ENCODE results near the gene SLC26A1.
"Not testable (repeated sequence)": the region's sequence is repeated elsewhere in the genome, so short reads cannot be mapped to it uniquely, and the experiment has no call there.

Gene SLC26A1

DNA sequence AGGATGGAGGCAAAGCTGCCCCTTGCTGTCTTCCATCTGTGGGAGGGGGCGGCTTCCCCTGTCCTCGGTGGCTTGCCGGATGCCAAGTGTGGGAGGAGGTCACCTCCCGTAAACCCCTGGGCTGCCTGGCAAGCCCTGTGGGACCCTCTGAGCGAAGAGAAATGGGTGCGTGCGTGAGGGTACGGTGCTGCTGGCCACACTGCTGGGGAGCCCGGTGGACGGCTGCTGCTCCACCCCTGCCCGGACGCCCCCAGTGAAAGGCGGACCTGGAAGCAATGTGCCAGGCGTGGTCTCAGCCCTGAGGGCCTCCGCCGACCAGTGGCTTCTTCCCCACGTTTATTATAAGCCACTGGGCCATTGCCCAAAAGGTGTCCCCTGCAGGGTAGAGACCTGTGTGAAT, 10.9 kb downstream of the SLC26A1 start:
- Histone ChIP-seq H3K9me3 (ENCODE audit: low read length) (no peaks in the 10 kb centered on the region), H3K9ac (ENCODE audit: low read length) (no peak overlapping the region), H3K4me1 (ENCODE audit: insufficient read depth, low read length) (peaks cover 8% of the 10 kb centered on the region)

DNA sequence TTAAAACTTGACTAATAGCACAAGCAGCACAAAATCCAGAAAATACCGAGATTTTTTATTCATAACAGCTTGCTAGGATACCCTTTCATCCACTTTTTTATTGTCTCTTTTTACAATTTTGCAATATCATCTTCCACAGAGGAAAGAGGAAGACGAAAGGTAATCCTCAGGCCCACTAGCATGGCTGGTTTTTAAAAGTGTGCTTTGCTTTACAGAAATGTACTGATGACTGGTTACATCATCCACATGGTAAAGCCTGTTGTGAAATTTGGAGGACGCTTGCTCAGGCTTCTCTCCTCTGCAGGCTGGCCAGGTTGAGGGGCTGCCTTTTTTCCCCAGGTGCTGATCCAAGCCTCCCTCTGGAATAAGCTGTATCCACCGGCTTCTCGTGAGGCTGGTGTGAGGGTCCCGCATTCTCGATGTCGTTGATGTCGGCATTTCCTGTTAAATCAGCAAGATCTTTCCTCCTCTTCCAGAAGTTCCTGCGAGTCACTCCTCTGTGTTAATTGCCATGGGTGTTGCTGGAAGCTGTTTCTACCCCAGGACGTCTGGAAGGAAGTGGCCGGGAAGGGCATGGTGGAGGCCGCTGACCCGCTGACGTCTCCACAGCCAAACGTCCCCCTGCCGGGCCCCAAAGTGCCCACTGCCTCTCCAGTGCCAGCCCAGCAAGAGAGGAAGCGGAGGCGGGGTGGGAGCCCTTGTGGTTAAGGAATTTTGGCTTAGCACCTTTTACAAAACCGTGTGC, 14.1 kb downstream of the SLC26A1 start:
- Histone ChIP-seq H3K4me1 (ENCODE audit: insufficient read depth, low read length) (no peaks in the 10 kb centered on the region), H3K4me3 (ENCODE audit: low read depth in 1 of 2, low read length in 2 of 2) (no peak overlapping the region), H3K9me3 (ENCODE audit: low read length) (no peaks in the 10 kb centered on the region), H3K36me3 (ENCODE audit: insufficient read depth, low read length) (no peaks in the 10 kb centered on the region), H3K27ac (ENCODE audit: low read depth, low read length) (no peak overlapping the region), H3K9ac (ENCODE audit: low read length) (no peak overlapping the region), H3K27me3 (ENCODE audit: control insufficient read depth in 1 of 2, insufficient read depth in 2 of 2, low read length in 2 of 2) (no peaks in the 10 kb centered on the region)

More for the DNA sequence above, 10.9 kb downstream of the SLC26A1 start:
- Histone ChIP-seq H3K27ac (ENCODE audit: low read depth, low read length) (no peak overlapping the region), H3K36me3 (ENCODE audit: insufficient read depth, low read length) (no peaks in the 10 kb centered on the region), H3K4me3 (ENCODE audit: low read depth in 1 of 2, low read length in 2 of 2) (no peak overlapping the region), H3K27me3 (ENCODE audit: control insufficient read depth in 1 of 2, insufficient read depth in 2 of 2, low read length in 2 of 2) (no peaks in the 10 kb centered on the region)

DNA sequence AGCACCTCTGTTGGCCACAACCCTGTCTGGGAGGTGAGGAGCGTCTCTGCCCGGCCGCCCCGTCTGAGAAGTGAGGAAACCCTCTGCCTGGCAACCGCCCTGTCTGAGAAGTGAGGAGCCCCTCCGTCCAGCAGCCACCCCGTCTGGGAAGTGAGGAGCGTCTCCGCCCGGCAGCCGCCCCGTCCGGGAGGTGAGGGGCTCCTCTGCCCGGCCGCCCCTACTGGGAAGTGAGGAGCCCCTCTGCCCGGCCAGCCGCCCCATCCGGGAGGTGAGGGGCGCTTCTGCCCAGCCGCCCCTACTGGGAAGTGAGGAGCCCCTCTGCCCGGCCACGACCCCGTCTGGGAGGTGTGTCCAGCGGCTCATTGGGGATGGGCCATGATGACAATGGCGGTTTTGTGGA, 17.2 kb downstream of the SLC26A1 start:
- H3K4me1 ChIP-seq (ENCODE audit: insufficient read depth, low read length): peaks cover 16% of the 10 kb centered on the region
- H3K27ac ChIP-seq (ENCODE audit: low read depth, low read length); H3K9me3 ChIP-seq (ENCODE audit: low read length); H3K27me3 ChIP-seq (ENCODE audit: control insufficient read depth in 1 of 2, insufficient read depth in 2 of 2, low read length in 2 of 2); H3K9ac ChIP-seq (ENCODE audit: low read length); H3K4me3 ChIP-seq (ENCODE audit: low read depth in 1 of 2, low read length in 2 of 2); H3K36me3 ChIP-seq (ENCODE audit: insufficient read depth, low read length): not testable (repeated sequence)

DNA sequence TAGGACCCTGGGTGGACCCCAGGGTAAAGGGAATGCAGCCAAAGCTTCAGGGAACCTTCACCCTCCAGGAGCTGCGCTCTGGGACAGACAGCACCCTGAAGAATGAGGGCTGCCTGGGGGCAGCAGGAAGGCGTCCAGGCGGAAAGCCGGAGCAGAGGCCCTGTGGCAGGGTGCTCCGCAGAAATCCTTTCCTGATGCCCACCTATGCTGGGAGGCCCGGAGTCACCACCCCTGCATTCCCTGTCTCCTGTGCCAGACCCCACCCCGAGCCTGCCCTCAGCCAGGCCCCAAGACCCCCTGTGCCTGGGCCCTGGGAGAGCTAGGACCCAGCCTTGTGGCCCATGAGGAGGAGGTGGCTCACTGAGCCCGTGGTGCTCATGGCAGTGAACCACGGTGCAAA, 18.5 kb downstream of the SLC26A1 start:
- no peaks in the 10 kb centered on the region for H3K27me3 ChIP-seq (ENCODE audit: control insufficient read depth in 1 of 2, insufficient read depth in 2 of 2, low read length in 2 of 2)
- no peak overlapping the region for H3K27ac ChIP-seq (ENCODE audit: low read depth, low read length)
- H3K9me3 ChIP-seq (ENCODE audit: low read length): no peaks in the 10 kb centered on the region
- no peaks in the 10 kb centered on the region for H3K36me3 ChIP-seq (ENCODE audit: insufficient read depth, low read length)
- peaks cover 21% of the 10 kb centered on the region for H3K4me1 ChIP-seq (ENCODE audit: insufficient read depth, low read length)
- no peak overlapping the region for H3K9ac ChIP-seq (ENCODE audit: low read length)
- H3K4me3 ChIP-seq (ENCODE audit: low read depth in 1 of 2, low read length in 2 of 2): no peak overlapping the region

DNA sequence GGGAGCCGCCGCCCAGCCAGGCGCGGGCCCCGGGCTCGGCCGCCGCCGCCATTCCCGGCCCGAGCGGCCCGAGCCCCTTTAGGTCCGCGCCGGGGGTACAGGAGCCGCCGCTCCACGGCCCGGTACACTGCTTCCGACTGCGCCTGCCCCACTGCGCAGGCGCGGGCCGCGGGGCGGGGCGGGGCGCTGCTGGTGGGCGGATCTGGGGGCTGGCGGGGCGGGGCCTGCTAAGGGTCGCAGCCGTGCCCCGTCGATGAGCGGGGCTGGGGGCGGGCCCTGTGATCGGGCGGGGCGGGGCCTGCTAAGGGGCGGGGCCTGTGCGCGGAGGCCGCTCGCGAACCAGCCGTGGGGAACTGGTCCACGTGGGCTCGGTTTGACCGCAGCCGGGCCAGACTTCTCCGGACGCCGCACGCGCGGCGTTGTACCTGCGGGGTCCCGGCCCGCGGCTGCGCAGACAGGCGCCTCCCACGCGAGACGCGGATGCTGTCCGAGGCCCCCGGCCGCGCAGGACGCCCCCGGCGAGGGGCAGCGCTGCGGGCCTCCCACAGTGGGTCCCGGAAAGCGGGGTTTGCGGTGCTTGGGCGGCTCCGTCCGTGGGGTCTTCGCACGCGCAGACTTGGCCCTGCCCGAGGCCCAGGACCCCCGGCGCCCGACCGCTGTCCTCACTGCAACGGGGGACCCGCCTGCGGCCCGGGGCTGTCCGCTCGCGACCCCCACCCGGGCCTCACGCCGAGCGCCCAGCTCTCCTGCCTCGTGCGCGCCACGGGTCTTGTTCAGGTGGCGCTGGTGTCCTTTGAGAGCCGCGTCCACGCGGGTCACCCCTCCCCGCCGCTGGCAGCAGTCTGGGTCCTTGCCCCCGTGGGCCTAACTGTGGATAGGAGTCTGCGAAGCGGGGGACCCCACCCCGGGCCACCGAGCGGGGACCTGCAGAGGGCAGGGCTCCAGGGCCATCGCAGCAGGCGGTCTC, 19.5 kb downstream of the SLC26A1 start, which contains the start of gene DGKQ:
TSS of gene DGKQ (minus strand) at position 139 of the 967 bp plus-strand sequence. CDS start at position 52, 87 bp downstream.
- H3K4me3 ChIP-seq (ENCODE audit: low read depth in 1 of 2, low read length in 2 of 2): peak within 1 kb of the TSS; percentile 66 to 75

DNA sequence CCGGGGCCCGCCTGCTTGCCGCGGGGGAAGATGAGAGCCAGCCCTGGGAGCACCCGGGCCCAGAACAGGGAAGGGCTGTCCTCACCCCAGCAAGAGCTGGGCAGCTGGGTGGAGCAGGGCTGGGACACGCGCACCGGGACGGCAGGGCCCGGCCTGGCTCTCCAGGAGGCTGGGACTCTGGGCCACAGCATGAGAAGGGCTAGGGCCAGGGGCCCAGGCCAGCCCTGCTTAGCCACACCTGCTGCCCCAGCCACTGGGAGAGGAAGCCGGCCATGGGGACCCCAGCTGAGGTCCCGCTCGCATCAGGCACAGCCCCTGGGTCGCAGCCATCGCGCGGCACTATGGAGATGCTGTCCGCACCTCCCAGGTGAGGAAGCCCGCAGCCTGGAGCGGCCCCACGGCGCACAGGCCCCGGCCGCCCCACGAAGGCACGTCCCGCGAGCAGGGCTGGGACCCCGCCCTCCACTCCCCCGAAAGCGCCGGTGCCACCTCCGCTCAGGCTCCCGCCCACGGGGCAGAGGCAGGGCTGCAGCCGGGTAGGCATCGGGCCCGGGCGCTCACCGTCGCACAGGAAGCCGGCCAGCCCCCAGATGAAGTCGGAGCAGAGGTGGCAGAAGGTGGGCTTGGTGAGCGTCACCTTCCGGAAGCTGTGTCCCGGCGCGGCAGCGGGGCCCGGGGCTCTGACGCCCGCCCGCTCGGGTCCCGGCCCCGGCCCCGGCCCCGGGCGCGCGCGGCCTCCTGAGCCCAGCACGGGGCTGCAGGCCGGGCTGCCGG, 20.4 kb downstream of the SLC26A1 start:
- H3K9me3 ChIP-seq (ENCODE audit: low read length): no peaks in the 10 kb centered on the region

More for the DNA sequence above, 19.5 kb downstream of the SLC26A1 start, which contains the start of gene DGKQ:
- Histone ChIP-seq H3K9ac (ENCODE audit: low read length) (no peak within 1 kb of the TSS), H3K27ac (ENCODE audit: low read depth, low read length) (peak within 1 kb of the TSS; percentile 24), H3K36me3 (ENCODE audit: insufficient read depth, low read length) (no peaks in the 10 kb centered on the region), H3K27me3 (ENCODE audit: control insufficient read depth in 1 of 2, insufficient read depth in 2 of 2, low read length in 2 of 2) (peaks cover 0 to 4% of the 10 kb centered on the region in 2 donors), H3K9me3 (ENCODE audit: low read length) (no peaks in the 10 kb centered on the region), H3K4me1 (ENCODE audit: insufficient read depth, low read length) (peaks cover 21% of the 10 kb centered on the region)

DNA sequence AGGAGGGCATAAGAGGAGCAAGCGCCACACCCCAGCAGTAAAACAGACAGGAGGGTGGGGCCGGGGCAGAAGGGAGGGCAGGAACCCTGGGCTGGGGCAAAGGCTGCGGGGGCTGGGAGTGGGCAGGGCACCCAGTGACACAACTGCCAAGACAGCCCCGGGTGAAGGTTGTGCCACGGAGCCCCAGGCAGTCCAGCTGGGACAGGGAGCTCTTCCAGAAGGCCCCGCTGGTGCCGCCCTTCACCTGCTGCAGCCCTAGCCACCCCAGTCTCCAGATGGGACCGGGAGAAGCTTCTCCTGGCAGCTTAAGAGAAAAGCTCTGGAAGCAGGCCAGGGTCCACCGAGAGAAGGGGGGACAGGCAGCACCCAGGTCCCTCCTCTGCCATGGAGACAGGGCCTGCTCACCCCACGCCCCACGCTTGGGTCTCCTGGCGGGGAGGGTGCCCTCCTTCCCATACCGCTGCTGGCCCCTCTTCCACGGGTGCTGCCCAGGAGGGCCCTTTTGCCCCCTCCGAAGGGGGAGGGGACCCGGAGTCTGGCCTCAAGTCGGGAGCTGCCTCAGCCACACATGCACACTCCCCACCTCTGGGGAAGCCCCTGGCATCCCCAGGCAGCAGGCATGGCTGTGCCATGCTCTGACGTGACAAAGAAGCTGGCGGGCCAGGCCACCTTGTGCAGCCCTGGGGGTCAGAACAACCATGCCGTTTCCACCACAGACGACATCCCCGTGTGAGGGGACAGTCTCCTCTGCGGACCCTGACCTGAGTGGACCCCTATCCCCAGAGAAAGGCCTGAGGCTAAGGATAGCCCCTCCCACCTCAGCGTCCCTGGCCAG, 21.3 kb downstream of the SLC26A1 start:
- H3K9me3 ChIP-seq (ENCODE audit: low read length): no peaks in the 10 kb centered on the region
- H3K4me3 ChIP-seq (ENCODE audit: low read depth in 1 of 2, low read length in 2 of 2): peak overlapping the region in 1 of 2 donors; percentile 66
- no peak overlapping the region for H3K9ac ChIP-seq (ENCODE audit: low read length)
- peaks cover 0 to 14% of the 10 kb centered on the region in 2 donors for H3K27me3 ChIP-seq (ENCODE audit: control insufficient read depth in 1 of 2, insufficient read depth in 2 of 2, low read length in 2 of 2)
- H3K36me3 ChIP-seq (ENCODE audit: insufficient read depth, low read length): no peaks in the 10 kb centered on the region
- no peak overlapping the region for H3K27ac ChIP-seq (ENCODE audit: low read depth, low read length)
- peaks cover 21% of the 10 kb centered on the region for H3K4me1 ChIP-seq (ENCODE audit: insufficient read depth, low read length)

More for the DNA sequence above, 20.4 kb downstream of the SLC26A1 start:
- Histone ChIP-seq H3K27ac (ENCODE audit: low read depth, low read length) (peak overlapping the region; percentile 24), H3K27me3 (ENCODE audit: control insufficient read depth in 1 of 2, insufficient read depth in 2 of 2, low read length in 2 of 2) (peaks cover 0 to 10% of the 10 kb centered on the region in 2 donors), H3K4me3 (ENCODE audit: low read depth in 1 of 2, low read length in 2 of 2) (peak overlapping the region; percentile 66 to 75), H3K36me3 (ENCODE audit: insufficient read depth, low read length) (no peaks in the 10 kb centered on the region), H3K9ac (ENCODE audit: low read length) (no peak overlapping the region), H3K4me1 (ENCODE audit: insufficient read depth, low read length) (peaks cover 21% of the 10 kb centered on the region)

DNA sequence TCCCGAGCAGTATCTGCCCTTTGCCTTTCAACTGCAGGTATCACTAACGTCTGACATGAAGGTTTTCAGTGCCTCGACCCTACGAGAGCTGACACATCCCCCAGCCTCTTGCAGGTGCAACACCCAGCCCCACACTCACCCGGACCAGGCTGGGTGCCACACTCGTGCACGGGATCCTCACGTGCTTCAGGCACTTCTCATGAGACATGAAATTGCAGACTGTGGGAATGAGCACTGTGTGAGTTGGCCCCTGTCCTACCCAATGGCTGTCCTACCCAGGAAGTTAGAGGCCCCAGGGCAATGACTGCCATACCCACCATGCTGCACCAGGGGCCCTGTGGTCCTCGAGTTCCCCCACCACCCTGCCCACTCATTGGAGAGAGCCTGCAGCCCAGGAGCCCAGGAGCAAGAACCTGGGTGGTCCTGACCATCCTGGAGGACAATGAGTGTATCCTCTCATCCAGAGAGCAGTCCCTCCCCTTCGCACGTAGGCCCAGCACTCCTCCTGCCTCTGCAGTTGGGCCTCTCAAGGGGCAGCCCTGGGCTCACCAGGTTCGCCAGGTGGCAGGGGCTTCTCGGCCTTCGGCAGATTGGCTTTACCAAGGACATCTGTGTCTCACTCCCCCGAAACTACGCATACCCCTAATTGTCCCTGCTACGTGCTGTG, 22.2 kb downstream of the SLC26A1 start:
- H3K36me3 ChIP-seq (ENCODE audit: insufficient read depth, low read length): no peaks in the 10 kb centered on the region
- H3K4me1 ChIP-seq (ENCODE audit: insufficient read depth, low read length): peaks cover 21% of the 10 kb centered on the region
- no peak overlapping the region for H3K4me3 ChIP-seq (ENCODE audit: low read depth in 1 of 2, low read length in 2 of 2)
- H3K9ac ChIP-seq (ENCODE audit: low read length): no peak overlapping the region
- H3K27me3 ChIP-seq (ENCODE audit: control insufficient read depth in 1 of 2, insufficient read depth in 2 of 2, low read length in 2 of 2): peaks cover 0 to 14% of the 10 kb centered on the region in 2 donors
- H3K27ac ChIP-seq (ENCODE audit: low read depth, low read length): no peak overlapping the region
- H3K9me3 ChIP-seq (ENCODE audit: low read length): no peaks in the 10 kb centered on the region

DNA sequence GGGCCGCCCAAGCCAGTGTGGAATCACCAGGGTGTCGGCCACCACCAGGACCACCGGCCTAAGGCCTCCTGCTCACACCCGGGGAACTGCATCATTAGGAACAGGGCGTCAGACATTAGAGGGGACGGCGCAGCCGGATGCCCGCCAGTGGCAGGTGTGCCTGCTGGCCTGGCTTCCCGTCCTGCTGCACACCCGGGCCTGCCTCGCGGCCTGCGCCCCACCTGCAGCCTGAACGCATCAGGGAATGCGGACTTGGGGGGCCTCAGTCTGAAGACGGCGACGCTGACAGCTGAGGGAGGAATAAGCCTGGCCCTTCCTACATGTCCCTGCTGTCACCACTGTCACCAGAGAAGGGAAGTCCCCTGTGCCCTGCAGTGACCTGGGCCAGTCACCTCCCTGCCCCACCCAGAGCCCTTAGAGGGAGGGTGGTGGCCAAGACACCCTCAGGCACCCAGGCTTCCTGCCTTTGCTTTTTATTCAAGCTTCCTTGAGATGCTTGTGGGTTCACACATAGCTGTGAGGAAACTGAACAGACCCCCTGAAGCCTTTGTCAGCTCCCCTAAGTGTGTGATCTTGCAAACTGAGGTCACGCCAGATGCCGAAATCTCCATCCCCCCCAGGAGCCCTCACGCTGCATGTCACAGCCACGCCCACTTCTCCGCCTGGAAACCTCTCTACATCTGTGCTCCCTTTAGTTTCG, 23.0 kb downstream of the SLC26A1 start:
- Histone ChIP-seq H3K36me3 (ENCODE audit: insufficient read depth, low read length) (peaks cover 3% of the 10 kb centered on the region), H3K4me3 (ENCODE audit: low read depth in 1 of 2, low read length in 2 of 2) (no peak overlapping the region), H3K9me3 (ENCODE audit: low read length) (no peaks in the 10 kb centered on the region), H3K27ac (ENCODE audit: low read depth, low read length) (no peak overlapping the region), H3K9ac (ENCODE audit: low read length) (no peak overlapping the region), H3K27me3 (ENCODE audit: control insufficient read depth in 1 of 2, insufficient read depth in 2 of 2, low read length in 2 of 2) (peaks cover 0 to 14% of the 10 kb centered on the region in 2 donors), H3K4me1 (ENCODE audit: insufficient read depth, low read length) (peaks cover 21% of the 10 kb centered on the region)
